SH-SY5Y (cell line): ENCODE measurements around the gene HIVEP3.

Source experiments
- GATA2 ChIP-seq: IDR thresholded peaks from 2 replicates; pipeline ENCODE4 v1.6.1; 2011; ENCODE audit warnings: mild to moderate bottlenecking, low read depth, low read length
- GATA3 ChIP-seq: IDR thresholded peaks from 2 replicates; pipeline ENCODE4 v1.6.1; 2011; ENCODE audit warnings: low read depth, mild to moderate bottlenecking, low read length, moderate library complexity

DNA sequence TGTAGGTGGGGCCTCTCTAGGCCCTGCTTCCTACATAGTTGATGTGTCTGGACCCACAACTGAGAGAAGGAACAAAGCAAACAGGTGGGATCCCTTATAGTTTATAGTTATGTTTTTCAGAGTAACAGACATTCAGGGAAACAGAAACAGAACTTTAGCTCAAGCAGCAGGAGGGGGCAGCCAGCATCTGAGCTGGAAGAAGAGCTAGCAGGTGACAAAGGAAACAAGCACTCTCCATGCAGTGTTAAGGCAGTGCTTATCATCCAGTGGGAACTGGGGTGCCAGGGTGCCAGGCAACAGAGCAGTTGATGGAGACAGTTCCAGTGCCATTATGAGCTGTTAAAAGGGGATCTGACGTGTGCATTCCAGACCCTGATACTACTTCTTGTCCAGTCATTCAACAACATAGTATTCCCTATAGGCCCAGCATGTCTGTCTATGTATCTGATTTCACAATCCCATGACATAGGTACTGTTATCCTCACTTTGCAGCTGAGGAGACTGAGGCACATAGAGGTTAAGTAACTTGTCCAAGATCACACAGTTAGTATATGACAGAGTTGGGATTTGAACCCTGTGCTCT, 13.5 kb downstream of the HIVEP3 start:
- no peak for TF ChIP-seq GATA3
- TF ChIP-seq GATA2, result no peak
